HCT116 (cell line): ENCODE data around the gene ZNF438.

ENCODE experiments used
- CTCF ChIP-seq, 3 experiments: fragments of 200-600 bp in 1 of 3; sonication (generic) in 1 of 3; IDR thresholded peaks in 2 of 3; conservative IDR thresholded peaks in 1 of 3; 2 replicates each; pipeline ENCODE4 v1.5.1; 2012 to 2017; ENCODE audit warnings: low read depth in 2 of 3, low read length in 2 of 3, antibody characterized with exemption in 1 of 3, borderline replicate concordance in 1 of 3, control low read depth in 1 of 3, mild to moderate bottlenecking in 1 of 3, mixed read lengths in 1 of 3, mixed run types in 1 of 3, moderate library complexity in 1 of 3; ENCODE audit not compliant: insufficient read depth in 1 of 3
- POLR2A ChIP-seq: IDR thresholded peaks from 2 replicates; pipeline ENCODE4 v1.7.0; 2011; ENCODE audit warnings: borderline replicate concordance; ENCODE audit not compliant: insufficient read depth, insufficient read length; ENCODE audit errors: extremely low read depth
- POLR2AphosphoS5 ChIP-seq: IDR thresholded peaks from 2 replicates; pipeline ENCODE4 v1.6.1; 2011; ENCODE audit warnings: mild to moderate bottlenecking, low read depth, low read length, moderate library complexity
- REST ChIP-seq: IDR thresholded peaks from 2 replicates; pipeline ENCODE4 v1.6.1; 2012; ENCODE audit warnings: low read depth

GRCh38 chr10:31018962-31019361 lies 12.7 kb downstream of the ZNF438 start:
- TF ChIP-seq POLR2AphosphoS5 = no peak
- TF ChIP-seq POLR2A = no peak
- TF ChIP-seq CTCF (IDR thresholded peaks at IDR 0.05 in 2 of 3, conservative IDR thresholded peaks at IDR 0.05 in 1 of 3; ENCODE audit: borderline replicate concordance in 1 of 3, insufficient read depth in 1 of 3, low read depth in 2 of 3, low read length in 2 of 3) = no peak
- TF ChIP-seq REST = no peak
